GM12873 (cell line): ENCODE results near the gene CEACAM19.

Source experiments
- TF ChIP-seq, protein P1 (sequence below): IDR thresholded peaks from 2 replicates; pipeline ENCODE4 v1.5.1; 2012; ENCODE audit warnings: low read depth, mild to moderate bottlenecking, moderate library complexity, low read length, control low read depth; ENCODE audit not compliant: insufficient read depth; ENCODE audit errors: missing control alignments

CEACAM19 gene

DNA sequence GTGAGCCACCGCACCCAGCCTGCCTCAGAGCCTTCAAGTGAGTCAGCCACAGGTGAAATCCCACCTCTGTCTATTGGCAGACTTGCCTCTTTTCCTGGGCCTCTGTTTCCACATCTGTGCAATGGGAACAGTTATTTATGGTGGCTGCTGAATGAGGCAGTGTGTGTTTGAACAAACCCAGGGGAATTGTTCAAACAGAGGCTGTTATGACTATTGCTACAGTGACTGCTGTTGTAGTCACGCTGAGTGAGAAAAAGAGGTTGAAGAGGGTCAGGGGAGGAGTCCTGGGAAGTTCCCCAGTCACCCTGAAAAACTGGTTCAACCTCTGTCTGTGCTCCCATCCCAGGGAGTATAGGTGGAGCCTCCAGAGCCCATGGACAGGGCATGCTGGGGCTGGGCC, at the start of gene CEACAM19:
Gene CEACAM19 (plus strand): TSS at position 83 of the 400 bp plus-strand sequence. CDS start 450 bp downstream, outside the sequence.
- TF ChIP-seq, protein P1, sequence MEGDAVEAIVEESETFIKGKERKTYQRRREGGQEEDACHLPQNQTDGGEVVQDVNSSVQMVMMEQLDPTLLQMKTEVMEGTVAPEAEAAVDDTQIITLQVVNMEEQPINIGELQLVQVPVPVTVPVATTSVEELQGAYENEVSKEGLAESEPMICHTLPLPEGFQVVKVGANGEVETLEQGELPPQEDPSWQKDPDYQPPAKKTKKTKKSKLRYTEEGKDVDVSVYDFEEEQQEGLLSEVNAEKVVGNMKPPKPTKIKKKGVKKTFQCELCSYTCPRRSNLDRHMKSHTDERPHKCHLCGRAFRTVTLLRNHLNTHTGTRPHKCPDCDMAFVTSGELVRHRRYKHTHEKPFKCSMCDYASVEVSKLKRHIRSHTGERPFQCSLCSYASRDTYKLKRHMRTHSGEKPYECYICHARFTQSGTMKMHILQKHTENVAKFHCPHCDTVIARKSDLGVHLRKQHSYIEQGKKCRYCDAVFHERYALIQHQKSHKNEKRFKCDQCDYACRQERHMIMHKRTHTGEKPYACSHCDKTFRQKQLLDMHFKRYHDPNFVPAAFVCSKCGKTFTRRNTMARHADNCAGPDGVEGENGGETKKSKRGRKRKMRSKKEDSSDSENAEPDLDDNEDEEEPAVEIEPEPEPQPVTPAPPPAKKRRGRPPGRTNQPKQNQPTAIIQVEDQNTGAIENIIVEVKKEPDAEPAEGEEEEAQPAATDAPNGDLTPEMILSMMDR: no peak

- TF ChIP-seq, protein P1: no peak
These were observed 48.2 kb upstream of the CEACAM19 start for GRCh38 chr19:44623080-44623479.

- TF ChIP-seq, protein P1: no peak
These were observed 47.7 kb upstream of the CEACAM19 start for GRCh38 chr19:44623626-44624025.

DNA sequence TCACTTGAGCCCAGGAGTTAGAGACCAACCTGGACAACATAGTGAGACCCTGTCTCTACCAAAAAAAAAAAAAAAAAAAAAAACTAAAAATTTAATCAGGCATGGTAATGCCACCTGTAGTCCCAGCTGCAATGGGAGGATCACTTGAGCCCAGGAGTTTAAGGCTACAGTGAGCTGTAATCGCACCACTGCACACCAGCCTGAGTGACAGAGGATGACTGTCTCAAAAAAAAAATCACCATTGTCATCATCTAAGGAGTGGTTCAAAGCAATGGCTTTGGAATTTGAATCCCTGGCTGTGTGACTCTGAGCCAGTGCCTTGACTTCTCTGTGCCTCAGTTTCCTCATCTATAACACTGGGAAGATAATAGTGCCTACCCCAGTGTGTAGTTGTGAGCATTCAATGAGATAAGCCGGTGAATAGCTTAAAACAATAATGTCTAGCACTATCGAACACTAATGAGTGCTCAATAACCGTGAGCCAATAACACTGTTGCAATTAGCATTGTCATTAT, 46.4 kb upstream of the CEACAM19 start:
- TF ChIP-seq, protein P1: no peak

DNA sequence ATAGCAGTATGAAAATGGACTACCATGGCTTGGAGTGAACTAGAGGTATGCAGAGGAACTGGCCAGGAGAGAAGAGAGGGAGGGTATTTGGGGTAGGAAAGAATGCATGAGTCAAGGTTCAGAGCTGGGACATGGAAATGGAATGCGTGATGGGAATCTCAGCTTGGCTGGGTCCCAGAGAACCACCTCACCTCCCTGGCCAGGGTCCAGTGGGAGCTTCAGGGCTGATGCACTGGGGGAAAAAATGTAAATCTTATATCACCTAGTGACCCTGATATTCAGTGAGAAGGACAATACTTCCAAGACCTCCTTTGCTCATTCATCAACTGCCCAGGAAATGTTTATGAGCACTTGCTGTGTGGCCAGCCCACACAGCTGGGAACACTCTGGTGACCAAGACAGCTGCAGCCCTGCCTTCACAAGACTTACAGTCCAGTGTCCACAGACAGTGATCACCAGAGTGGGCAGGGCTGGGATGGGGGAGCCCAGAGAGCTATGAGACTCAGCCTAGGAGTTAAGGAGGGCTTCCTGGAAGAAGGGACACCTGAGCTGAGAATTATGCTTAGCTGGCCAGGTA, 45.1 kb upstream of the CEACAM19 start:
- TF ChIP-seq, protein P1: no peak

DNA sequence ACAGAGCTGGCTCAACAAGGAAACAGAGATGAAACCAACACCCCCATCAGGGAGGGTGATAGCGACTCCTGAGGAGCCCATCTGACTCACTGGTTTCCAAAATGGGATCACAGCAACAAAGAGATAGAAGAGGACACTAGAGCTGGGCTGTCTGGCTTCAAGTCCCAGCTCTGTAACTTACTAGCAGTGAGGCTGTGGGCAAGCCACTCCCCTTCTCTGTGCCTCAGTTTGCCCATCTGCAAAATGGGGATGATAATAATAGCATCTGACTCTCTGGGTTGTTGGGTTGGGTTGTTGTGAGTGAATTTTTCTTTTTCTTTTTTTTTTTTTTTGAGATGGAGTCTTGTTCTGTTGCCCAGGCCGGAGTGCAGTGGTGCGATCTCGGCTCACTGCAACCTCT, 43.7 kb upstream of the CEACAM19 start:
- TF ChIP-seq, protein P1: no peak

- TF ChIP-seq, protein P1: no peak
These were observed 42.5 kb upstream of the CEACAM19 start for GRCh38 chr19:44628793-44629192.
